Heart right ventricle (tissue), 16 donors: ENCODE measurements around the gene P3H2. TPM values are rescaled to one million over a fixed set of nuclear protein-coding genes. Genes with fewer than 3 reads are reported as not detected.

Experiments used
- ATAC-seq, 8 donors: fragments of 200-7000 bp; cut with Tn5 transposase; one replicate each; pipeline ENCODE4 v1.9.1; 2020; ENCODE audit warnings: mild to moderate bottlenecking in 8 of 8, moderate library complexity in 8 of 8, moderate number of reproducible peaks in 1 of 8
- DNase-seq, 2 donors: peaks; one replicate each; pipeline ENCODE4 v3.0.0-alpha.2; 2020
- H3K27ac ChIP-seq, 10 donors: fragments of 200-600 bp; sonication (generic) in 2 of 10; one replicate each; pipeline versions ENCODE4 v1.5.0 to v1.8.0; 2020 to 2022; ENCODE audit warnings: mild to moderate bottlenecking in 3 of 10
- H3K27me3 ChIP-seq, 7 donors: fragments of 200-600 bp; one replicate each; pipeline ENCODE4 v1.8.0; 2021 to 2022; ENCODE audit warnings: mild to moderate bottlenecking in 2 of 7
- H3K36me3 ChIP-seq, 9 donors: fragments of 200-600 bp; sonication (generic) in 1 of 9; one replicate each; pipeline versions ENCODE4 v1.5.0 to v1.8.0; 2020 to 2022; ENCODE audit warnings: mild to moderate bottlenecking in 2 of 9
- H3K4me1 ChIP-seq, 9 donors: fragments of 200-600 bp; sonication (generic) in 1 of 9; one replicate each; pipeline versions ENCODE4 v1.5.0 to v1.8.0; 2020 to 2022; ENCODE audit warnings: mild to moderate bottlenecking in 4 of 9
- H3K4me3 ChIP-seq, 10 donors: fragments of 200-600 bp; sonication (generic) in 2 of 10; one replicate each; pipeline versions ENCODE4 v1.5.0 to v1.8.0; 2020 to 2022; ENCODE audit warnings: mild to moderate bottlenecking in 7 of 10, moderate library complexity in 2 of 10
- H3K9me3 ChIP-seq, 11 donors: fragments of 200-600 bp in 10 of 11; sonication (generic) in 2 of 11; one replicate each; pipeline versions ENCODE4 v1.5.0 to v1.8.0; 2013 to 2022; ENCODE audit warnings: mild to moderate bottlenecking in 2 of 11, control low read depth in 1 of 11, moderate library complexity in 1 of 11
- CTCF ChIP-seq, 9 donors: fragments of 200-600 bp; sonication (generic) in 2 of 9; IDR thresholded peaks; one replicate each; pipeline versions ENCODE4 v1.5.0 to v1.8.0; 2021 to 2022; ENCODE audit warnings: antibody characterized with exemption in 9 of 9, mild to moderate bottlenecking in 5 of 9, moderate library complexity in 1 of 9
- WGBS, 2 donors: extraction: QIAGEN DNeasy Blood & Tissue Kit; methylation state at CpG; one replicate each; pipeline ENCODE4 v1.1.7; 2013; ENCODE audit warnings: inconsistent platforms in 1 of 2; 5-methylcytosine and 5-hydroxymethylcytosine counted together
- intact Hi-C, 10 donors: fragments of 100-400 bp; cut with DNase I; formaldehyde crosslinking; loops; one replicate each; pipeline versions ENCODE4 v1.11.1 to v1.14.2; 2022
- polyA plus RNA-seq, 2 donors: library from polyadenylated mRNA; stranded (reverse); fragments of 200-250 nt; gene quantifications; one replicate each; pipeline ENCODE4 v1.2.3, GENCODE V29; 2013
- total RNA-seq, 10 donors: library from RNA; stranded (reverse); fragmentation: NEBNext Ultra II Directional in 3 of 10; extraction: Animal tissue kit (Norgen Biotek cat#: 25700) in 3 of 10; gene quantifications; one replicate each; pipeline versions ENCODE4 v1.2.1 to v1.2.4, GENCODE V29; 2021 to 2023
- donor health status: Arrhythmogenic right ventricular cardiomyopathy.
- donor health status: ischemic (EF 13 %, LVEDD 7.1; RV severe dilation, severe dysfunction).
- donor health status: healthy with polysubstance abuse.
- donor health status: DM: no; HTN: yes; CAD: no.
- donor health status: DM: no; HTN: no; CAD: no.
- donor health status: ischemic (EF 25% LVEDD 6.9; RV normal size, moderate dysfunction).
- donor health status: ischemic (EF 25% LVEDD 5.7; RV mildly dilated, moderate dysfunction).
- donor health status: healthy.
- donor health status: DM: yes; HTN: yes; CAD: no.
- donor health status: Ischemic cardiomyopathy.
- donor health status: ischemic (EF 35%, LVEDD 5.7; RV mildly dilated, moderate dysfunction).
- donor health status: nonischemic (EF 11% LVEDD 7.7; RV severe dilation, severe dysfunction).
- donor health status: DM: yes; HTN: yes; CAD: no.
- donor health status: PGD.
- donor health status: ischemic (EF 29% LVEDD 5.4; RV normal size, mild dysfunction).
- donor health status: nonischemic (EF 23%, LVEDD 6.1; RV moderate dilation, normal function).

The P3H2 gene
- total and polyA plus RNA-seq, 12 donors = 0.49 to 28.8 (median 3.5) TPM

- ATAC-seq (no peak), DNase-seq (no peak)
- Histone ChIP-seq H3K27me3 (no peaks in the 10 kb centered on the region), H3K4me1 (peaks cover 0 to 13% (median 0%) of the 10 kb centered on the region in 9 donors), H3K27ac (no peak overlapping the region), H3K36me3 (no peaks in the 10 kb centered on the region), H3K4me3 (no peak overlapping the region), H3K9me3 (no peaks in the 10 kb centered on the region)
- no peak for TF ChIP-seq CTCF (IDR thresholded peaks at IDR 0.05)
- whole genome bisulfite sequencing, 2 donors = 54 to 61% methylated on average over 2 of the region's 2 CpGs
- intact Hi-C loops = no loop called here
These were observed 84.1 kb downstream of the P3H2 start for GRCh38 chr3:190036631-190037030.

- DNase-seq (no peak), ATAC-seq (no peak)
- no peaks in the 10 kb centered on the region for H3K9me3 ChIP-seq
- peaks cover 0 to 13% (median 0%) of the 10 kb centered on the region in 9 donors for H3K4me1 ChIP-seq
- H3K27me3 ChIP-seq = no peaks in the 10 kb centered on the region
- H3K36me3 ChIP-seq = no peaks in the 10 kb centered on the region
- H3K27ac ChIP-seq = no peak overlapping the region
- H3K4me3 ChIP-seq = no peak overlapping the region
- no peak for TF ChIP-seq CTCF (IDR thresholded peaks at IDR 0.05)
- intact Hi-C loops = no loop called here
- whole genome bisulfite sequencing, 2 donors = 97 to 98% methylated on average over 3 of the region's 3 CpGs
These were observed 86.3 kb downstream of the P3H2 start for GRCh38 chr3:190034446-190034845.

- WGBS, 2 donors = 87 to 89% methylated on average over 11 of the region's 11 CpGs
- Histone ChIP-seq H3K9me3 (no peaks in the 10 kb centered on the region), H3K36me3 (no peaks in the 10 kb centered on the region), H3K4me3 (no peak overlapping the region), H3K27ac (no peak overlapping the region), H3K4me1 (peaks cover 0 to 7% (median 0%) of the 10 kb centered on the region in 9 donors), H3K27me3 (no peaks in the 10 kb centered on the region)
- no peak for ATAC-seq
- no peak for TF ChIP-seq CTCF (IDR thresholded peaks at IDR 0.05)
- intact Hi-C loops = no loop called here
- no peak for DNase-seq
These were observed 87.8 kb downstream of the P3H2 start for GRCh38 chr3:190032923-190033322.

GRCh38 chr3:190031887-190032752, 88.6 kb downstream of the P3H2 start:
- H3K27ac ChIP-seq = no peak overlapping the region
- H3K9me3 ChIP-seq = no peaks in the 10 kb centered on the region
- DNase-seq = no peak
- TF ChIP-seq CTCF (IDR thresholded peaks at IDR 0.05) = no peak
- no peak overlapping the region for H3K4me3 ChIP-seq
- intact Hi-C loops = no loop called here
- no peaks in the 10 kb centered on the region for H3K4me1 ChIP-seq
- H3K36me3 ChIP-seq = no peaks in the 10 kb centered on the region
- 44 to 46% methylated on average over 1 of the region's 1 CpG for WGBS, 2 donors
- ATAC-seq = no peak
- no peaks in the 10 kb centered on the region for H3K27me3 ChIP-seq
